Measurements from ENCODE around the gene OGFR. TPM values are rescaled to one million over a fixed set of nuclear protein-coding genes. Genes with fewer than 3 reads are reported as not detected.

OGFR gene
- total and polyA plus RNA-seq, 2 experiments from 2014 or later, result 9.9 to 52.2 TPM

DNA sequence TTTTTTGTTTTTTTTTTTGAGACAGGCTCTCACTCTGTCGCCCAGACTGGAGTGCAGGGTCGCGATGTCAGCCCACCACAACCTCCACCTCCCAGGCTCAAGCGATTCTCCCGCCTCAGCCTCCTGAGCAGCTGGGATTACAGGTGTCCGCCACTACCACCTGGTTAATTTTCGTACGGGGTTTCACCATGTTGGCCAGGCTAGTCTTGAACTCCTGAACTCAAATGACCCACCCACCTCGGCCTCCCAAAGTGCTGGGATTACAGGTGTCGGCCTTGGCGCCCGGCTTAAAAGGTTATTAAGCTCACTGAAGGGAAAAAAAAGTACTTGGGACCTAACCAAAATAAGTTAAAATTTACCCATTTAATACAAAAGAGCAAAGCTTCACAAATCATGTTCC is 55.1 kb downstream of the OGFR start:
- TF ChIP-seq EZH2phosphoT487 (IDR thresholded peaks at IDR 0.05; ENCODE audit: insufficient read depth, low read depth) (no peak), EZH2 (IDR thresholded peaks at IDR 0.05; ENCODE audit: insufficient read depth, poor library complexity, severe bottlenecking) (no peak)
- Histone ChIP-seq H3F3A (ENCODE audit: insufficient read depth) (no peaks in the 10 kb centered on the region), H3K9ac (peak overlapping the region; percentile 67), H3K27ac (peak overlapping the region; percentile 35), H3K27me3 (replicated peaks; ENCODE audit: insufficient read depth) (no peaks in the 10 kb centered on the region), H3K79me2 (ENCODE audit: insufficient read depth) (peaks cover 56% of the 10 kb centered on the region), H3K36me3 (ENCODE audit: low read depth) (peaks cover 13% of the 10 kb centered on the region; the same call in 1 of the 2 replicates), H3K4me1 (ENCODE audit: insufficient read depth) (no peaks in the 10 kb centered on the region), H3K9me3 (ENCODE audit: low read depth) (no peaks in the 10 kb centered on the region), H4K20me1 (ENCODE audit: insufficient read depth) (no peaks in the 10 kb centered on the region), H3K4me3 (peak overlapping the region; percentile 70), H3K4me2 (ENCODE audit: unreplicated experiment) (peak overlapping the region; percentile 61), H3K9me2 (ENCODE audit: insufficient read depth) (no peaks in the 10 kb centered on the region), H2AFZ (no peak overlapping the region)
- no peak for DNase-seq
- WGBS, 2 experiments (ENCODE audit: low coverage in 1 of 2, low lambda C conversion rate in 2 of 2, missing lambda C conversion rate in 2 of 2), result 85 to 89% methylated on average over 12 of the region's 12 CpGs
- in situ Hi-C loops (cut with MboI), result no loop called here

GRCh38 chr20:62860391-62860923 is 55.8 kb downstream of the OGFR start:
- peak; percentile 68 for DNase-seq
- WGBS, 2 experiments (ENCODE audit: low coverage in 1 of 2, low lambda C conversion rate in 2 of 2, missing lambda C conversion rate in 2 of 2), result 0 to 2% methylated on average over 15 to 21 of the region's 24 CpGs
- in situ Hi-C loops (cut with MboI), result no loop called here

GRCh38 chr20:62860924-62861691 is 56.5 kb downstream of the OGFR start:
- no peaks in the 10 kb centered on the region for H3F3A ChIP-seq (ENCODE audit: insufficient read depth)
- peaks cover 10% of the 10 kb centered on the region; the same call in 1 of the 2 replicates for H3K36me3 ChIP-seq (ENCODE audit: low read depth)
- H3K27me3 ChIP-seq (replicated peaks; ENCODE audit: insufficient read depth), result no peaks in the 10 kb centered on the region
- H3K27ac ChIP-seq, result peak overlapping the region; percentile 35
- DNase-seq, result peak; percentile 64
- H3K4me2 ChIP-seq (ENCODE audit: unreplicated experiment), result peak overlapping the region; percentile 61
- H3K9me2 ChIP-seq (ENCODE audit: insufficient read depth), result no peaks in the 10 kb centered on the region
- H4K20me1 ChIP-seq (ENCODE audit: insufficient read depth), result no peaks in the 10 kb centered on the region
- in situ Hi-C loops (cut with MboI), result no loop called here
- peaks cover 45% of the 10 kb centered on the region for H3K79me2 ChIP-seq (ENCODE audit: insufficient read depth)
- 1% methylated on average over 88 to 94 of the region's 129 CpGs for WGBS, 2 experiments (ENCODE audit: low coverage in 1 of 2, low lambda C conversion rate in 2 of 2, missing lambda C conversion rate in 2 of 2)
- peak overlapping the region; percentile 67 for H3K9ac ChIP-seq
- no peak for TF ChIP-seq EZH2phosphoT487 (IDR thresholded peaks at IDR 0.05; ENCODE audit: insufficient read depth, low read depth)
- H3K9me3 ChIP-seq (ENCODE audit: low read depth), result no peaks in the 10 kb centered on the region
- no peaks in the 10 kb centered on the region for H3K4me1 ChIP-seq (ENCODE audit: insufficient read depth)
- H2AFZ ChIP-seq, result peak overlapping the region; percentile 69; the same call in 1 of the 2 replicates
- H3K4me3 ChIP-seq, result peak overlapping the region; percentile 70

More at GRCh38 chr20:62860391-62860923, 55.8 kb downstream of the OGFR start:
- peaks cover 10% of the 10 kb centered on the region; the same call in 1 of the 2 replicates for H3K36me3 ChIP-seq (ENCODE audit: low read depth)
- no peaks in the 10 kb centered on the region for H3K4me1 ChIP-seq (ENCODE audit: insufficient read depth)
- peak overlapping the region; percentile 70 for H3K4me3 ChIP-seq
- peak overlapping the region; percentile 67 for H3K9ac ChIP-seq
- H3K4me2 ChIP-seq (ENCODE audit: unreplicated experiment), result peak overlapping the region; percentile 61
- no peaks in the 10 kb centered on the region for H3K9me2 ChIP-seq (ENCODE audit: insufficient read depth)
- no peaks in the 10 kb centered on the region for H4K20me1 ChIP-seq (ENCODE audit: insufficient read depth)
- TF ChIP-seq EZH2phosphoT487 (IDR thresholded peaks at IDR 0.05; ENCODE audit: insufficient read depth, low read depth) (no peak), EZH2 (IDR thresholded peaks at IDR 0.05; ENCODE audit: insufficient read depth, poor library complexity, severe bottlenecking) (no peak)
- peak overlapping the region; percentile 35 for H3K27ac ChIP-seq
- peaks cover 51% of the 10 kb centered on the region for H3K79me2 ChIP-seq (ENCODE audit: insufficient read depth)
- peak overlapping the region; percentile 69 for H2AFZ ChIP-seq
- no peaks in the 10 kb centered on the region for H3K9me3 ChIP-seq (ENCODE audit: low read depth)
- no peaks in the 10 kb centered on the region for H3K27me3 ChIP-seq (replicated peaks; ENCODE audit: insufficient read depth)
- H3F3A ChIP-seq (ENCODE audit: insufficient read depth), result no peaks in the 10 kb centered on the region

DNA sequence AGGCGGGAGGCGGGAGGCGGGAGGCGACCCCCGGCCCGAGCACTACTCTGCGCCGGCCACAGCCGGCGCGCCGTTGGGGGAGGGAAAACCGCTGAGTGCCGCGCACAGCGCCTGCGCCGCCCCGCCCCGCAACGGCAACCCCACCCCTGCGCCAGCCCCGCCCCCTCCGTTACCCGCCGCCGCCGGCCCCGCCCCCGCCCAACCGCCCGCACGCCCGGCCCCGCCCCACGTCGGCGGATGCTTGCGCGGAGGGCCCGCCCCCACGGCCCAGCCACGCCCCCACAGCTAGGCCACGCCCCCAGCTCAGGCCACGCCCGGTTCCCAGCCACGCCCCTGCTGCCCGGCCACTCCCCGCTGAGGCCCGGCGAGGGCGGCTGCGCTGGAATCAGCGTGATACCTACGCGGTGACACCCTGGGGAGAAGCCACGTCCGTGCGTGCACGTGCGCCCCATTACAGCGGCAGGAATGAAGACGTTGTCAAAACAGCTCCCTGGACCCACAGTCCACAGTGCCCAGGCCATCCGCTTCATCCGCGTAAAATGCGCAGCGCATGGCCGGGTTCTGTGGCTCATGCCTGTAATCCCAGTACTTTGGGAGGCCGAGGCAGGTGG is 57.2 kb downstream of the OGFR start, which contains the start of gene TCFL5:
TCFL5 (minus strand) TSS at position 97 of the 611 bp plus-strand sequence. CDS start 152 bp downstream, outside the sequence.
- Histone ChIP-seq H3K27me3 (replicated peaks; ENCODE audit: insufficient read depth) (no peaks in the 10 kb centered on the region), H3K27ac (peak within 1 kb of the TSS; percentile 35), H3K4me2 (ENCODE audit: unreplicated experiment) (peak within 1 kb of the TSS; percentile 61), H3K9me3 (ENCODE audit: low read depth) (no peaks in the 10 kb centered on the region), H3K36me3 (ENCODE audit: low read depth) (peaks cover 8% of the 10 kb centered on the region; the same call in 1 of the 2 replicates), H3K4me1 (ENCODE audit: insufficient read depth) (no peaks in the 10 kb centered on the region), H3F3A (ENCODE audit: insufficient read depth) (no peaks in the 10 kb centered on the region), H3K79me2 (ENCODE audit: insufficient read depth) (peaks cover 37% of the 10 kb centered on the region), H3K9ac (peak within 1 kb of the TSS; percentile 67), H3K9me2 (ENCODE audit: insufficient read depth) (no peaks in the 10 kb centered on the region), H2AFZ (peak within 1 kb of the TSS; percentile 73), H4K20me1 (ENCODE audit: insufficient read depth) (no peaks in the 10 kb centered on the region), H3K4me3 (peak within 1 kb of the TSS; percentile 70)
- in situ Hi-C loops (cut with MboI), result no loop called here
- TF ChIP-seq EZH2 (IDR thresholded peaks at IDR 0.05; ENCODE audit: insufficient read depth, poor library complexity, severe bottlenecking) (no peak), EZH2phosphoT487 (IDR thresholded peaks at IDR 0.05; ENCODE audit: insufficient read depth, low read depth) (no peak)
- WGBS, 2 experiments (ENCODE audit: low coverage in 1 of 2, low lambda C conversion rate in 2 of 2, missing lambda C conversion rate in 2 of 2), result 9 to 22% methylated on average over 26 to 70 of the region's 70 CpGs
- DNase-seq, result peak; percentile 92

Small RNA genes within 50 kb of the gene (small RNA-seq; reads per million reads assigned to genes)
- gene DPH3P1 (ENCODE audit: low read depth, low replicate concordance), result not detected

Other genes starting within 250 kb of the OGFR start
- 0.22 TPM in 1 of 2 replicates, not detected in the other for gene SLCO4A1, start 162.3 kb upstream of the OGFR start, total RNA-seq (2014; rRNA removed; shearing (Covaris generic))
- gene SLCO4A1, start 162.3 kb upstream of the OGFR start, polyA plus RNA-seq (2016; fragmentation: Nextera tagmentation; extraction: Ambion mirVana), result 0.10 and 0.43 TPM in 2 replicates
- gene NTSR1, start 96.0 kb upstream of the OGFR start, total RNA-seq (2014; rRNA removed; shearing (Covaris generic)), result not detected in 2 replicates
- not detected in 2 replicates for gene NTSR1, start 96.0 kb upstream of the OGFR start, polyA plus RNA-seq (2016; fragmentation: Nextera tagmentation; extraction: Ambion mirVana)
- gene MRGBP, start 8.4 kb upstream of the OGFR start, total RNA-seq (2014; rRNA removed; shearing (Covaris generic)), result 15.7 and 17.7 TPM in 2 replicates
- gene MRGBP, start 8.4 kb upstream of the OGFR start, polyA plus RNA-seq (2016; fragmentation: Nextera tagmentation; extraction: Ambion mirVana), result 18.7 and 19.8 TPM in 2 replicates
- gene COL9A3, start 12.2 kb downstream of the OGFR start, total RNA-seq (2014; rRNA removed; shearing (Covaris generic)), result not detected in 2 replicates
- 0.25 TPM in 1 of 2 replicates, not detected in the other for gene COL9A3, start 12.2 kb downstream of the OGFR start, polyA plus RNA-seq (2016; fragmentation: Nextera tagmentation; extraction: Ambion mirVana)
- gene TCFL5, start 57.0 kb downstream of the OGFR start, total RNA-seq (2014; rRNA removed; shearing (Covaris generic)), result 17.5 and 18.5 TPM in 2 replicates
- gene TCFL5, start 57.0 kb downstream of the OGFR start, polyA plus RNA-seq (2016; fragmentation: Nextera tagmentation; extraction: Ambion mirVana), result 1.2 and 1.7 TPM in 2 replicates
- 28.6 and 37.1 TPM in 2 replicates for gene DIDO1, start 121.7 kb downstream of the OGFR start, total RNA-seq (2014; rRNA removed; shearing (Covaris generic))
- 15.5 and 16.2 TPM in 2 replicates for gene DIDO1, start 121.7 kb downstream of the OGFR start, polyA plus RNA-seq (2016; fragmentation: Nextera tagmentation; extraction: Ambion mirVana)
- gene GID8, start 133.3 kb downstream of the OGFR start, total RNA-seq (2014; rRNA removed; shearing (Covaris generic)), result 29.1 and 31.0 TPM in 2 replicates
- gene GID8, start 133.3 kb downstream of the OGFR start, polyA plus RNA-seq (2016; fragmentation: Nextera tagmentation; extraction: Ambion mirVana), result 17.5 and 17.6 TPM in 2 replicates
- 11.1 and 19.5 TPM in 2 replicates for gene SLC17A9, start 147.9 kb downstream of the OGFR start, total RNA-seq (2014; rRNA removed; shearing (Covaris generic))
- 17.7 and 23.2 TPM in 2 replicates for gene SLC17A9, start 147.9 kb downstream of the OGFR start, polyA plus RNA-seq (2016; fragmentation: Nextera tagmentation; extraction: Ambion mirVana)
- not detected in 2 replicates for gene BHLHE23, start 202.1 kb downstream of the OGFR start, total RNA-seq (2014; rRNA removed; shearing (Covaris generic))
- gene BHLHE23, start 202.1 kb downstream of the OGFR start, polyA plus RNA-seq (2016; fragmentation: Nextera tagmentation; extraction: Ambion mirVana), result not detected in 2 replicates